Left colon (tissue), 2 donors: ENCODE measurements around the gene CXCL6. TPM values are rescaled to one million over a fixed set of nuclear protein-coding genes. Genes with fewer than 3 reads are reported as not detected.

Experiments used
- ATAC-seq: fragments of 200-7000 bp; cut with Tn5 transposase; one replicate; pipeline ENCODE4 v1.9.1; 2020; ENCODE audit warnings: mild to moderate bottlenecking, moderate library complexity
- DNase-seq, 2 donors: peaks; one replicate each; pipeline ENCODE4 v3.0.0-alpha.2; 2020
- intact Hi-C, 2 donors: fragments of 100-400 bp; cut with DNase I in 1 of 2; cut with micrococcal nuclease in 1 of 2; formaldehyde crosslinking; loops; one replicate each; pipeline versions ENCODE4 v1.11.2 to v1.14.0; 2022; cut with DNase I, micrococcal nuclease
- total RNA-seq, 2 donors: library from RNA; stranded (reverse); fragmentation: NEBNext Ultra II Directional; extraction: Animal tissue kit (Norgen Biotek cat#: 25700); gene quantifications; one replicate each; pipeline ENCODE4 v1.2.1, GENCODE V29; 2021
- donor health status: DM: no; HTN: no; CAD: no.
- donor health status: DM: yes; HTN: yes; CAD: no.

CXCL6 gene
- total RNA-seq, 2 donors from 2014 or later = 0.55 TPM; not detected in 1

DNA sequence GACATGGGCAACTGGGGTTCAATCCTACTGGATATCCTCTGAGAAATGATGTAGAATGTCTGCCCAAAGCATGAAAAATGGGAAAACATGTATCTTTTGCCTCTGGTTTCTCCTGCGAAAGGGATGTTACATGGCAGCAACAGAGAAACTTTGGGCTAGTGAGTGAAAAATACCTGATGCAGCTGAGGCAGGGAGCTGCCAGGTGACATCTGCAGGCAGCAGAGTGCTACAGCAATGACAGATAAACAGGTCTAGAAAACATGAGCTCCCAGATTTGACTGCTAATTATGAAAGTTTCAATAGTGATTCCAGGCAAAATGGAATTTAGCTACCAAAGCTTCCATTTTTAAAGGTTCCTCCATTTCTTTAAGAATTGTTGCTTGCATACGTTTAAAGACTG, 27.9 kb downstream of the CXCL6 start:
- peak in 1 of 2 donors; percentile 24 for DNase-seq
- ATAC-seq = peak; percentile 30
- intact Hi-C loops = no loop called here

DNA sequence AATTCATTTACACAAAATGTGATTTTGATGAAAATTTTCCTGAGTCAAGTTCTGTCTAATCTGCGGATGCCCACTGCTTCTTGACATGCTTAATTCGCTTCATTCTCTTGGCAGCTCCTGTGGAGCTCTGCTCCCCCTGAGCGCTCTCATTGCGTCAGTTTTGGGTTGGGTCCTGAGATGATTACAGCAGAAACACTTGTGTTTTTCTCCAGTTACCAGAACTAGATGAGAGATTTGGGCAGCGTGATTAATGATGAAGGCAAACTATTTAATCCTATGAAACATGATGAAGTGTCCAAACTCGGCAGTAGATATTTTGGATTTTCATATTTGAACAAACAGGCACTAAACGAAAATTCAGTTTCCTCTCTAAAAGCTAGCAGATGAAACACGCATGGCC, 28.5 kb downstream of the CXCL6 start:
- DNase-seq = no peak
- intact Hi-C loops = no loop called here
- no peak for ATAC-seq

DNA sequence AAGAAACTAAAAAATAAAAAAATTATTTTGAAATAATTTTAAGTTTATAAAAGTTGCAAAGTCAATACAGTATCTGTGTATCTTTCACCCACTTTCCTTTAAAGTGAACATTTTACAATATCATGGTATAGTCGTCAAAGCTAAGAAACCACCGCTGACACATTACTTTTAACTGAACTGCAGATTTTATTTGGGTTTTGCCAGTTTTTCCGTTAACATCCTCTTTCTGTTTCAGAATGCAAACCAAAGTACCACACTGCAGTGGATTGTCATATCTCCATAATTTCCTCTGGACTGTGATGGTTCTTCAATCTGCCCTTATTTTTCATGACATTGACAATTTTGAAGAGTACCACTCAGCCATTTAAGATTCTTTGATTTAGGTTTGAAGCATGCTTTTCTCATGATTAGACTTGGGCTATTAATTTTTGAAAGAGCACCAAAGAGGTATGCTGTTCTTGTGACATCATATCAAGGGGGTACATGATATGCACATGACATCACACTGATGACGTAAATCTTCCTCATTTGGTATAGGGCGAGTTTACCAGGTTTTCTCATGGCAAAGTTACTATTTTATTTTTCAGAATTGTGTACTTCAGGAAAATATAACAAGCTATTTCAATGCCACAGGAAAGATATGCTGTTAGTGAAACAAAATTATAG, 29.1 kb downstream of the CXCL6 start:
- DNase-seq (no peak), ATAC-seq (no peak)
- intact Hi-C loops = no loop called here

DNA sequence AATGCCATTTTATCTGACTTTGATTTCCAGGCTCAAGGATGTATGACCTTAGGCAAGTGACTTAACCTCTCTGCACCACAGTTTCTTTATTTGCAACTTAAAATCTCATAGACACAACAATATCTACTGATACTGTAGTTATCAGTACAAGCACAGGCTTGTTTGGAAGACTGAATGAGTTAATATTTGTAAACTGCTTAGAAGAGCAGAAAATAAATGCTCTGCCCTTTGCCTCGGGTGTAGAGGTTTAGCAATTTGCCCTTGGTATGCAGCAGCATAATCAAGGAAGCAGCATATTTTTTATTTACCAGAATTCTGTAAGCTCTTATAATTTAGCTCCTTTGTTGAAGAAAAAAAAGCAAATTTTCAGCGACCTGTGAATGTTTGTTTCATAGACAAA, 29.8 kb downstream of the CXCL6 start:
- intact Hi-C loops = no loop called here
- DNase-seq = no peak
- no peak for ATAC-seq

DNA sequence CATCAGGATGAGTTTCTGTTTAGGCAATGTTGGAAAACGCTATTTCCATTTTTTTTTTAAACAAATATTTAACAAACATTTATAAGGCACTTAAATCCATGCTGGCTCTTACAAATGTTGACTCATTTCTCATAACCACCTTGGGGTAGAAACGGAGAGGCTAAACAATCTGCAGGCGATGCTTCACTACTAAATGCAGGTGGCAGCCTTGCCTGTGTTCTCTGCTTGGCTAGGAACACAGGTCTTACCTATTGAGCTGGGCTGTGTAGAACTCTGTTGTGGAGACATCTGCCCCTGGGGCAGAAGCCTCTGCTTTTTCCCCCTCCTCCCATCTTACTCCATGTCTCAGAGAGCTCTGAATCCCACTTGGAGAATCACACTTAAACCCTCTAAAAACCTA, 31.3 kb downstream of the CXCL6 start:
- ATAC-seq (peak; percentile 69), DNase-seq (peak; percentile 36 to 74)
- intact Hi-C loops = no loop called here

GRCh38 chr4:73868206-73869129, 32.0 kb downstream of the CXCL6 start:
- DNase-seq (peak in 1 of 2 donors; percentile 31), ATAC-seq (peak; percentile 43)
- intact Hi-C loops = no loop called here

GRCh38 chr4:73869130-73870055, 32.9 kb downstream of the CXCL6 start, which contains the start of gene CXCL1:
Gene CXCL1 (plus strand): TSS chr4:73869393. CDS start chr4:73869471, 78 bp downstream.
- peak; percentile 69 to 75 for DNase-seq
- peak; percentile 75 for ATAC-seq
- intact Hi-C loops = no loop called here

GRCh38 chr4:73870260-73870659, 33.8 kb downstream of the CXCL6 start:
- peak in 1 of 2 donors; percentile 41 for DNase-seq

GRCh38 chr4:73870768-73871167, 34.3 kb downstream of the CXCL6 start:
- intact Hi-C loops = no loop called here
- ATAC-seq = no peak
- DNase-seq = no peak

More at GRCh38 chr4:73870260-73870659, 33.8 kb downstream of the CXCL6 start:
- peak; percentile 32 for ATAC-seq
- intact Hi-C loops = no loop called here

GRCh38 chr4:73871511-73872310, 35.2 kb downstream of the CXCL6 start:
- ATAC-seq = no peak
- DNase-seq = no peak
- intact Hi-C loops = no loop called here

DNA sequence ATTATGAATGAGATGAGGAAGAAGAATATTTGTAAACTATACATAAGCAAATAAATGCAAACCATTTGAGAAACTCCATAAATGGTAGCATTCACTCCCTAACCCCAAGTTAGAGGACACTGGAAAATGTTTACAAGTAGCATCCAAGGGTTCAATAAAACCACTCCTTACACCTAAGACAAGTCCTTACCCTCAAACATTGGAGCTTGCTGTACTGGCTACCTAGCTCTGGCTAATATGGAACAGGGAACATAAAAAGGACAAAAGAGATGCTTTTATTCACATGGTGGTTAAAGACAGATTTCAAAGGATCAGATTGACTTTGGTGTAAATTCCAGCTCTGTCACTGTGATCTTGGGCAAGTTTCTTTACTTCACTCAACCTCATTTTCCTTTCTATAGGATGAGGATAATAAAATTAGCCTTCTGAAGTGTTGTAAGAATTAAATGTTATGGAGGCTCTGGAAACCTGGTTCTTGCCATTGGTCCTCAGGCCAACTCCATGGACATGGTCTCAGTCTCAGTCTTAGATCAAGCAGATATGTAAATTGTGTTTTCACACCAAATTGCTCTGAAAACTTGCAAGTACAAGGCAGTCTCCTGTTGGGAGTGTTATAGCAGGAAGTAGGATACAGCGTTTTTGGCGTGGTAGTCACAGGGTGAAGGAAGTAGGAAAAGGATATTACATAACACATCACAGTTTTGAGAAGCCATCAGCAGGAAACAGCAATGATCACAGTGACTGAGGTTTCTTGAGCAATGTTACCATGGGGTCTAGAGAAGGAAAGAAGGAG, 36.0 kb downstream of the CXCL6 start:
- DNase-seq (no peak), ATAC-seq (no peak)
- intact Hi-C loops = no loop called here

DNA sequence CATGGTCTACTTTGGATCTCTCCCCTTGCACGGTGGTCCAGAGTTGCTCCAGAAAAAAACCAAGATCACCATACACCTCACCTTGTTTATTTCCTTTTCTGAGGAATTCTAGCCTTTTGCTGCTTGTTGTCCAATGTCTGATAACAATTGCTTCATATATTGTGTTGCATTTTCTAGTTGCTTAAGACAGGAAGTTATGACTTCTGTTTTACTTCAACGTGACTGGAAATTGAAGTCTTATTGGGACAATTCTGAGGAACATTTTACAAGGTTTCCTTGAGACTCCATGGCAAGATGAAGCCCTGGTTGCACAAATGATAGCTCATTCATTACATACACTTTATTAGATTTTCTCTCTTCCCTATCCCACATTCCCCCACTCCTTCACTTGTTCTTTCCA, 37.9 kb downstream of the CXCL6 start:
- no peak for DNase-seq
- ATAC-seq = no peak

DNA sequence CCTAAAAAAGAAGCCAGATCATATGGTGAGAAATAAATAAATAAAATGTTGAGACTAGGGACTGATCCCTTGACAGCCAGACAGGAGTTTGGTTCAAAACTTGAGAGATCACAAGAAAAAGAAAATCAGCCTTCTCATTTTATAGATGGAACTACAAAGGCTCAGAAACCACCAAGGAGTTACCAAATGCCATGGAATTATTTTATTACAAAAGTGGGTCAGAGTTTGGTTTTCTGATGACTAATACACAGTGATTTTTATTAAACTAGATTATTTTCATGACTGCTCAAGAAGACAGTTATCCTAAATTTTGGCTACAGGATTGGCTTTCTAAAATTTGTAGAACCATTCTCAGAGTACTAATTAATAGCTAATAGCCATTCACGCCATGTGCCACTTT, 38.9 kb downstream of the CXCL6 start:
- intact Hi-C loops = no loop called here
- ATAC-seq = no peak
- DNase-seq = no peak

More for the DNA sequence above, 37.9 kb downstream of the CXCL6 start:
- intact Hi-C loops = no loop called here

DNA sequence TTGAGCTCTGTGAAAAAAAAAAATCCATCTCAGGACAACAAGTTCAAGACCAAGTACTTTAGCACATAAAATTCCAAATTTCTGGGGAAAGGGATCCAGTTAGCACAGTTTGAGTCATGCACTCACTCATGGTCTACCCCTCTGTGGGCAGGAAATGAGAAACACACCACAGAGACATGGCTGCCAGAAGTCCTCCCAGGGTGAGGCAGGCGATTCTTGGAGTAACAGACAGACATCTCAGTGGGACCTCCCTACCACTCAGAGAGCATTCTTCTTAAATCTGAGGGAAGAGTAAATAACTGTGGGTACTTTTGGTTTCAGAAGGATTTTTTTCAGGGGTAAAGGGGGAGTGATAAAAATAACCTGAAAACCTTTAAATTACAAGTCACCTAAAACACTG, 46.8 kb downstream of the CXCL6 start:
- intact Hi-C loops = no loop called here
- ATAC-seq (no peak), DNase-seq (no peak)

DNA sequence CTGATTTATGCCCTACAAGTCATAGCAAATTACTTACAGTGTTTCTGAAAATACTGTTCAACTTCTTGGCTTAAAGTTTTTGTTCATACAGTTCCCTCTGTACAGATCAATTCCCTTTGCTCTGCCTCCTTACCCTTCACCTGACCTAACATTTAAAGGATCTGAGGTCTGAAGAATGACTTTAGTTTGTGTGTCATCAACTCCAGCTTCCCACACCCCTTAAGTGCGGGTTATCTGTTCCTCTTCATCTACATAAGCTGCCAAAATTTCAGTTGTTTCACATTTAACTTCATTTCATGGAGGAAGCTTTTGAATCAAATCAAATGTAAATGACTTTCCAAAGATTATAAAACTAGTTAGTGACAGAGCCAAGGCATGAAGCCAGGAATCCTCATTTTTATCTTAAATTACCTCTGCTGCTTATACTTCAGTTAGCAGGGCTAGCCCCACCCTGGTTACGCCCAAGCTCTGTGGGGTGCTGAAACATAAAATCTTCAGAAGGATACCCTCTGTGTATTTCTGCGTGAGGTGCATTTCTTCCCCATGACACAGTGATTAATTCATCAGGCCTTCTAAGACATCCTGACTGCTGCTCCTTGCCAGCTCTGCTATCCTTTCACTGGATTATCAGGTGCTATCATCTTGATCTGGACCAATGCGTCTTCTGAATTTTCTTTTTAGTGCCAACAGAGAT, 49.2 kb downstream of the CXCL6 start:
- DNase-seq = no peak
- ATAC-seq = peak; percentile 64
- intact Hi-C loops = no loop called here
